ENCODE results near the gene RGS6.

DNA sequence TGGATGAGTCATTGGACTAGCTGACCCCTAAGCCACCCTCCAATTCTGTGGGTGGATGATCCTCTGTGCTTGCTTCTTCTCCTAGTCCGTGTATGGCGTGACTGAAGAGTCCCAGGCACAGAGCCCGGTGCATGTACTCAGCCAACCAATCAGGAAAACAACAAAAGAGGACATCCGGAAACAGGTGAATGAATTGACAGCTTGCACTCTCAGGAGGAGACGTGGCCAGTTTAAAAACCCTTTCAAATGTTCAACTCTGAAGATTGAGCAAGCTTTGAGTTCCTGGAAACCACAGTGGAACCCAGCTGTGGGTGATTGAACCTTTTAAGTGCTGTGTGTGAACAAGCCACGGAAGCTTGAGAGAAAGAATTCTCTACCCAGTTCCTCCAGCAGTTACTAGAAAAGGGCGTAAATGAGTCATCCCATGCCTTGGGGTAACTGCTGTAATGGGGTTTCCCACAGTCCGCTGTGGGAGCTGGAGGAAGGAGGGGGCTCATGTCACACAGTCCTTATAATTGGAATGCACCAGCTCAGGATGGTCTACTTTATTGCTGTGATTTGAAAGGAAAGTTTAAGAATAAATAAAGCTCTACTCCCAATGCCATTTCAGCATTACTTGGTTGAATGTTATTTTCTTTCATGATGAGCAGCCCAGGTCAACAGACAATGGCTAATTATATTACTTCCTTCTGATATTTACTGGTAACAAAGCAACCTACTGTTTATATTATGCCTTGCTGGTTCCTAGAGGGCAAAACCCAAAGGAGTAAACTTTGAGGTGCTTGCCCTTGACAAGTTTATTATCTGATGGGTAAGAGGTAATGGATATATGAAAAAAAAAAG lies 544.6 kb downstream of the RGS6 start:
- TF ChIP-seq, protein P1, sequence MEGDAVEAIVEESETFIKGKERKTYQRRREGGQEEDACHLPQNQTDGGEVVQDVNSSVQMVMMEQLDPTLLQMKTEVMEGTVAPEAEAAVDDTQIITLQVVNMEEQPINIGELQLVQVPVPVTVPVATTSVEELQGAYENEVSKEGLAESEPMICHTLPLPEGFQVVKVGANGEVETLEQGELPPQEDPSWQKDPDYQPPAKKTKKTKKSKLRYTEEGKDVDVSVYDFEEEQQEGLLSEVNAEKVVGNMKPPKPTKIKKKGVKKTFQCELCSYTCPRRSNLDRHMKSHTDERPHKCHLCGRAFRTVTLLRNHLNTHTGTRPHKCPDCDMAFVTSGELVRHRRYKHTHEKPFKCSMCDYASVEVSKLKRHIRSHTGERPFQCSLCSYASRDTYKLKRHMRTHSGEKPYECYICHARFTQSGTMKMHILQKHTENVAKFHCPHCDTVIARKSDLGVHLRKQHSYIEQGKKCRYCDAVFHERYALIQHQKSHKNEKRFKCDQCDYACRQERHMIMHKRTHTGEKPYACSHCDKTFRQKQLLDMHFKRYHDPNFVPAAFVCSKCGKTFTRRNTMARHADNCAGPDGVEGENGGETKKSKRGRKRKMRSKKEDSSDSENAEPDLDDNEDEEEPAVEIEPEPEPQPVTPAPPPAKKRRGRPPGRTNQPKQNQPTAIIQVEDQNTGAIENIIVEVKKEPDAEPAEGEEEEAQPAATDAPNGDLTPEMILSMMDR (IDR thresholded peaks at IDR 0.05), result no peak
- TF ChIP-seq POLR2A (IDR thresholded peaks at IDR 0.05) (no peak), POLR2AphosphoS5 (IDR thresholded peaks at IDR 0.05) (no peak)
